Neutrophil (primary cell): Measurements from ENCODE around the gene UBE2G2.

Experiments
- H3K27ac ChIP-seq: fragments of 200-600 bp; sonication (generic); 2 replicates; pipeline ENCODE4 v1.5.1; 2016; ENCODE audit warnings: mild to moderate bottlenecking, moderate library complexity
- H3K27me3 ChIP-seq: fragments of 200-600 bp; sonication (generic); 2 replicates; pipeline ENCODE4 v1.6.0; 2016; ENCODE audit warnings: mild to moderate bottlenecking
- H3K36me3 ChIP-seq: fragments of 200-600 bp; sonication (generic); 2 replicates; pipeline ENCODE4 v1.5.1; 2017
- H3K4me1 ChIP-seq, 2 experiments: fragments of 200-600 bp in 1 of 2; sonication (generic) in 1 of 2; 1 replicate in 1 of 2; 2 replicates in 1 of 2; pipeline versions ENCODE4 v1.5.1 to v1.6.1; 2013 to 2016; ENCODE audit warnings: low read depth in 1 of 2, low read length in 1 of 2, mild to moderate bottlenecking in 1 of 2, moderate library complexity in 1 of 2; ENCODE audit not compliant: control insufficient read depth in 1 of 2, insufficient read depth in 1 of 2
- H3K4me3 ChIP-seq, 2 experiments: fragments of 200-600 bp in 1 of 2; sonication (generic) in 1 of 2; 1 replicate in 1 of 2; 2 replicates in 1 of 2; pipeline ENCODE4 v1.5.1; 2013 to 2016; ENCODE audit warnings: low read depth in 1 of 2, low read length in 1 of 2, mild to moderate bottlenecking in 1 of 2, moderate library complexity in 1 of 2
- H3K9me3 ChIP-seq: fragments of 200-600 bp; sonication (generic); 2 replicates; pipeline ENCODE4 v1.5.1; 2016
- CTCF ChIP-seq: fragments of 200-600 bp; sonication (generic); IDR thresholded peaks from 2 replicates; pipeline ENCODE4 v1.5.1; 2016; ENCODE audit warnings: antibody characterized with exemption

The UBE2G2 gene

GRCh38 chr21:44723177-44724131, 78.2 kb downstream of the UBE2G2 start:
- peaks cover 94% of the 10 kb centered on the region for H3K27me3 ChIP-seq
- no peaks in the 10 kb centered on the region for H3K4me1 ChIP-seq
- no peak overlapping the region for H3K4me3 ChIP-seq
- no peaks in the 10 kb centered on the region for H3K36me3 ChIP-seq
- no peak overlapping the region for H3K27ac ChIP-seq
- TF ChIP-seq CTCF, result no peak
- H3K9me3 ChIP-seq, result no peaks in the 10 kb centered on the region

GRCh38 chr21:44722731-44723130, 78.9 kb downstream of the UBE2G2 start:
- no peaks in the 10 kb centered on the region for H3K4me1 ChIP-seq
- no peaks in the 10 kb centered on the region for H3K36me3 ChIP-seq
- TF ChIP-seq CTCF, result no peak
- H3K9me3 ChIP-seq, result no peaks in the 10 kb centered on the region
- H3K4me3 ChIP-seq, result no peak overlapping the region
- H3K27me3 ChIP-seq, result peaks cover 100% of the 10 kb centered on the region
- no peak overlapping the region for H3K27ac ChIP-seq

- no peak for TF ChIP-seq CTCF
These were observed 81.5 kb downstream of the UBE2G2 start for GRCh38 chr21:44720170-44720569.

More at GRCh38 chr21:44720170-44720569, 81.5 kb downstream of the UBE2G2 start:
- H3K4me3 ChIP-seq, result no peak overlapping the region
- no peaks in the 10 kb centered on the region for H3K36me3 ChIP-seq
- H3K27me3 ChIP-seq, result peaks cover 100% of the 10 kb centered on the region
- H3K27ac ChIP-seq, result no peak overlapping the region
- no peaks in the 10 kb centered on the region for H3K4me1 ChIP-seq
- H3K9me3 ChIP-seq, result no peaks in the 10 kb centered on the region
